RWPE2 (cell line): Measurements from ENCODE around the gene ACLY.
"Not testable (repeated sequence)": the region's sequence is repeated elsewhere in the genome, so short reads cannot be mapped to it uniquely, and the experiment has no call there.

ENCODE experiments used
- ATAC-seq: fragments of 200-7000 bp; cut with Tn5 transposase; 3 replicates; pipeline ENCODE4 v1.9.1; 2021; ENCODE audit warnings: low read depth
- DNase-seq: peaks from one replicate; pipeline ENCODE4 v3.0.0-alpha.2; 2020; ENCODE audit warnings: low spot score
- H3K27ac ChIP-seq: fragments of 450-650 bp; 2 replicates; pipeline ENCODE4 v1.5.1; 2017; ENCODE audit warnings: mild to moderate bottlenecking; ENCODE audit not compliant: poor library complexity, severe bottlenecking
- H3K27me3 ChIP-seq: fragments of 250-450 bp; sonication (Bioruptor Pico); 2 replicates; pipeline ENCODE4 v1.5.1; 2021; ENCODE audit warnings: mild to moderate bottlenecking, moderate library complexity; ENCODE audit not compliant: insufficient read depth, poor library complexity, severe bottlenecking
- H3K36me3 ChIP-seq: fragments of 250-450 bp; sonication (Bioruptor Pico); 2 replicates; pipeline ENCODE4 v1.5.1; 2020; ENCODE audit warnings: low read depth, mild to moderate bottlenecking, moderate library complexity
- H3K4me1 ChIP-seq: fragments of 250-450 bp; sonication (Bioruptor Pico); 2 replicates; pipeline ENCODE4 v1.5.1; 2021; ENCODE audit warnings: mild to moderate bottlenecking, moderate library complexity; ENCODE audit not compliant: insufficient read depth, poor library complexity, severe bottlenecking
- H3K4me3 ChIP-seq: fragments of 250-450 bp; sonication (Bioruptor Pico); 2 replicates; pipeline ENCODE4 v1.5.1; 2021; ENCODE audit warnings: mild to moderate bottlenecking, moderate library complexity; ENCODE audit not compliant: severe bottlenecking
- H3K9me3 ChIP-seq: fragments of 250-450 bp; sonication (Bioruptor Pico); 2 replicates; pipeline ENCODE4 v1.5.1; 2021; ENCODE audit warnings: mild to moderate bottlenecking, moderate library complexity; ENCODE audit not compliant: severe bottlenecking
- CTCF ChIP-seq: fragments of 450-650 bp; IDR thresholded peaks from one replicate; pipeline ENCODE4 v1.5.1; 2017; ENCODE audit warnings: mild to moderate bottlenecking, moderate library complexity; ENCODE audit not compliant: poor library complexity, severe bottlenecking

The ACLY gene

GRCh38 chr17:41888332-41888965 is 30.3 kb downstream of the ACLY start:
- H3K9me3 ChIP-seq, result no peaks in the 10 kb centered on the region
- H3K27ac ChIP-seq, result no peak overlapping the region
- no peak for ATAC-seq
- H3K4me3 ChIP-seq, result no peak overlapping the region
- no peaks in the 10 kb centered on the region for H3K27me3 ChIP-seq
- no peak for DNase-seq
- no peak for TF ChIP-seq CTCF
- no peaks in the 10 kb centered on the region for H3K4me1 ChIP-seq
- peaks cover 99% of the 10 kb centered on the region for H3K36me3 ChIP-seq

- peak; percentile 33 for TF ChIP-seq CTCF
- Histone ChIP-seq H3K4me1 (no peaks in the 10 kb centered on the region), H3K27ac (no peak overlapping the region), H3K4me3 (no peak overlapping the region), H3K9me3 (no peaks in the 10 kb centered on the region), H3K27me3 (no peaks in the 10 kb centered on the region), H3K36me3 (peaks cover 95% of the 10 kb centered on the region)
- DNase-seq (no peak), ATAC-seq (no peak)
Observed at GRCh38 chr17:41885733-41886132, 33.0 kb downstream of the ACLY start.

GRCh38 chr17:41882756-41883155 is 36.0 kb downstream of the ACLY start:
- DNase-seq (no peak), ATAC-seq (no peak)
- no peaks in the 10 kb centered on the region for H3K4me1 ChIP-seq
- peaks cover 92% of the 10 kb centered on the region for H3K36me3 ChIP-seq
- H3K27ac ChIP-seq, result no peak overlapping the region
- no peak for TF ChIP-seq CTCF
- H3K4me3 ChIP-seq, result no peak overlapping the region
- H3K9me3 ChIP-seq, result no peaks in the 10 kb centered on the region
- H3K27me3 ChIP-seq, result no peaks in the 10 kb centered on the region

GRCh38 chr17:41880130-41880529 is 38.6 kb downstream of the ACLY start:
- Histone ChIP-seq H3K27me3 (no peaks in the 10 kb centered on the region), H3K27ac (no peak overlapping the region), H3K4me3 (no peak overlapping the region), H3K9me3 (no peaks in the 10 kb centered on the region), H3K4me1 (no peaks in the 10 kb centered on the region), H3K36me3 (peaks cover 81% of the 10 kb centered on the region)
- ATAC-seq (no peak), DNase-seq (no peak)
- TF ChIP-seq CTCF, result no peak

- ATAC-seq, DNase-seq, H3K4me3 ChIP-seq, H3K27me3 ChIP-seq, H3K4me1 ChIP-seq, H3K27ac ChIP-seq, H3K9me3 ChIP-seq: not testable (repeated sequence)
- peaks cover 85% of the 10 kb centered on the region for H3K36me3 ChIP-seq
Observed at GRCh38 chr17:41874293-41874670, 44.5 kb downstream of the ACLY start.
